ENCODE data around the gene ULK4. TPM values are rescaled to one million over a fixed set of nuclear protein-coding genes. Genes with fewer than 3 reads are reported as not detected.
"Not testable (repeated sequence)": the region's sequence is repeated elsewhere in the genome, so short reads cannot be mapped to it uniquely, and the experiment has no call there.

The ULK4 gene
- total RNA-seq, 2 donors from 2014 or later: 4.4 to 8.3 TPM

DNA sequence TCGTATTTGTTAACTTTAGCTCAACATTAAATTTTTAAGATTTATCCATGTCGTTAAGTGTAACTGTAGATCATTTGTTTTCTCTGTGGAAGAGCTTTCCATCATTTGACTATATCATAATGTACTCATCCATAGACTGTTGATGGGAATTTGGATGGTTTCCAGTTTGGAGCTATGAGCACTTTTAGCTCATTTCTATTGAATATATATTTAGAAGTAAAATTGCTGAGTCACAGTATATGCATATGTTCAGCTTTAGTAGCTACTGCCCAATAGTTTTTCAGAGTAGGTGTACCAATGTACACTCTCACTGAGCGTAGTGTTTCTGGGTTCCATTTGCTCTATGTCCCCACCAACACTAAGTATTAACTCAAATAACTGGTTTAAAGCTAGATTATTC lies 263.0 kb downstream of the ULK4 start:
- Histone ChIP-seq H3K4me1 (no peaks in the 10 kb centered on the region), H3K27me3 (no peaks in the 10 kb centered on the region), H3K27ac (no peak overlapping the region), H3K9me3 (no peaks in the 10 kb centered on the region), H3K4me3 (no peak overlapping the region), H3K36me3 (no peaks in the 10 kb centered on the region), H3K9ac (ENCODE audit: low read depth in 2 of 2, low read length in 2 of 2) (no peak overlapping the region)
- TF ChIP-seq, protein P1, sequence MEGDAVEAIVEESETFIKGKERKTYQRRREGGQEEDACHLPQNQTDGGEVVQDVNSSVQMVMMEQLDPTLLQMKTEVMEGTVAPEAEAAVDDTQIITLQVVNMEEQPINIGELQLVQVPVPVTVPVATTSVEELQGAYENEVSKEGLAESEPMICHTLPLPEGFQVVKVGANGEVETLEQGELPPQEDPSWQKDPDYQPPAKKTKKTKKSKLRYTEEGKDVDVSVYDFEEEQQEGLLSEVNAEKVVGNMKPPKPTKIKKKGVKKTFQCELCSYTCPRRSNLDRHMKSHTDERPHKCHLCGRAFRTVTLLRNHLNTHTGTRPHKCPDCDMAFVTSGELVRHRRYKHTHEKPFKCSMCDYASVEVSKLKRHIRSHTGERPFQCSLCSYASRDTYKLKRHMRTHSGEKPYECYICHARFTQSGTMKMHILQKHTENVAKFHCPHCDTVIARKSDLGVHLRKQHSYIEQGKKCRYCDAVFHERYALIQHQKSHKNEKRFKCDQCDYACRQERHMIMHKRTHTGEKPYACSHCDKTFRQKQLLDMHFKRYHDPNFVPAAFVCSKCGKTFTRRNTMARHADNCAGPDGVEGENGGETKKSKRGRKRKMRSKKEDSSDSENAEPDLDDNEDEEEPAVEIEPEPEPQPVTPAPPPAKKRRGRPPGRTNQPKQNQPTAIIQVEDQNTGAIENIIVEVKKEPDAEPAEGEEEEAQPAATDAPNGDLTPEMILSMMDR (IDR thresholded peaks at IDR 0.05): no peak
- no peak for DNase-seq
- intact Hi-C loops (cut with DNase I): no loop called here

DNA sequence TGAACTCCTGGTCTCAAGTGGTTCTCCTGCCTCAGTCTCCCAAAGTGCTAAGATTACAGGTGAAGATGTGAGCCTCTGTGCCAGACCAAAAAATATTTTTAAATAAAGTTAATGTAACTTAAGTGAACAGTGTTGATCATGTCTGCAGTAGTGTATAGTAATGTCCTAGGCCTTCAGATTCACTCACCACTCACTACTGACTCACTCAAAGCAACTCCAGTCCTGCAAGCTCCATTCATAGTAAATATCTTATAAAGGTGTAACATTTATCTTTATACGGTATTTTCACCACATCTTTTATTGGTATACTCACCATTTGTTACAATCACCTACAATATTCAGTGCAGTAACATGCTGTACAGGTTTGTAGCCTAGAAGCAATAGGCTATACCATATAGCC lies 264.2 kb downstream of the ULK4 start:
- TF ChIP-seq, protein P1 (IDR thresholded peaks at IDR 0.05): no peak
- H3K4me3 ChIP-seq: no peak overlapping the region
- DNase-seq: no peak

DNA sequence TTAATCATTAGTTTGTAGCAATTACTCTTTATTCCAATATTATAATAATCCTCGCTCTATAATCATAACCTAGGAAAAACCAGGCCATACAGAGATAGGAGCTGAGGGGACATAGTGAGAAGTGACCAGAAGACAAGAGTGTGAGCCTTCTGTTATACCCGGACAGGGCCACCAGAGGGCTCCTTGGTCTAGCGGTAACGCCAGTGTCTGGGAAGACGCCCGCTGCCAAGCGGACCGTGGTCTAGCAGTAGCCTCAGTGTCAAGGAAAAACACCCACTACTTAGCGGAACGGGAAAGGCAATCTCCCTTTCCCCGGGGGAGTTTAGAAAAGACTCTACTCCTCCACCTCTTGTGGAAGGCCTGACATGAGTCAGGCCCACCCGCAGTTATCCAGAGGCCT lies 266.1 kb downstream of the ULK4 start:
- H3K36me3 ChIP-seq; H3K27me3 ChIP-seq; H3K4me1 ChIP-seq; H3K4me3 ChIP-seq; H3K9ac ChIP-seq (ENCODE audit: low read depth in 2 of 2, low read length in 2 of 2); H3K9me3 ChIP-seq; DNase-seq; intact Hi-C loops (cut with DNase I); H3K27ac ChIP-seq: not testable (repeated sequence)

More for the DNA sequence above, 264.2 kb downstream of the ULK4 start:
- Histone ChIP-seq H3K9me3 (no peaks in the 10 kb centered on the region), H3K27me3 (no peaks in the 10 kb centered on the region), H3K4me1 (no peaks in the 10 kb centered on the region), H3K27ac (no peak overlapping the region), H3K36me3 (no peaks in the 10 kb centered on the region), H3K9ac (ENCODE audit: low read depth in 2 of 2, low read length in 2 of 2) (no peak overlapping the region)
- intact Hi-C loops (cut with DNase I): no loop called here

DNA sequence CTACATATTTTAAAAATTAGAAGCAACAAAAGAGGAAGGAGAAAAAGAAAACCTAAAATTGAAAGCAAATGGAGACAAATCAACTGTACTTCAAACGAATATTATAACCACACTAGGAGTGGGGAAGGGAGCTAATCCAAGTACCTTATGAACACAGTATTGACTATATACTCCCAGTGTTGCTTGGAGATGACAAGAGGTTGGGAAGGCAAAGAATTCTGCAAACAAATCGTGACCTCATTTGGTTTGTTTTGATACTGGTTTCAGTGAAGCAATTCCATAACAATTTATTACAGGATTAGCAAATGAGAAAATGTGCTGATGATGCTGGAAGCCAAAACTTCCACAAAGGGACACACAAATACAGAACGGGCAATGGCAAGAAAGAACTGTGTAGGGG lies 268.1 kb downstream of the ULK4 start:
- no peak for DNase-seq
- Histone ChIP-seq H3K27ac (no peak overlapping the region), H3K4me3 (no peak overlapping the region), H3K27me3 (no peaks in the 10 kb centered on the region), H3K4me1 (no peaks in the 10 kb centered on the region), H3K36me3 (no peaks in the 10 kb centered on the region), H3K9me3 (no peaks in the 10 kb centered on the region), H3K9ac (ENCODE audit: low read depth in 2 of 2, low read length in 2 of 2) (no peak overlapping the region)
- TF ChIP-seq, protein P1 (IDR thresholded peaks at IDR 0.05): no peak
- intact Hi-C loops (cut with DNase I): no loop called here

DNA sequence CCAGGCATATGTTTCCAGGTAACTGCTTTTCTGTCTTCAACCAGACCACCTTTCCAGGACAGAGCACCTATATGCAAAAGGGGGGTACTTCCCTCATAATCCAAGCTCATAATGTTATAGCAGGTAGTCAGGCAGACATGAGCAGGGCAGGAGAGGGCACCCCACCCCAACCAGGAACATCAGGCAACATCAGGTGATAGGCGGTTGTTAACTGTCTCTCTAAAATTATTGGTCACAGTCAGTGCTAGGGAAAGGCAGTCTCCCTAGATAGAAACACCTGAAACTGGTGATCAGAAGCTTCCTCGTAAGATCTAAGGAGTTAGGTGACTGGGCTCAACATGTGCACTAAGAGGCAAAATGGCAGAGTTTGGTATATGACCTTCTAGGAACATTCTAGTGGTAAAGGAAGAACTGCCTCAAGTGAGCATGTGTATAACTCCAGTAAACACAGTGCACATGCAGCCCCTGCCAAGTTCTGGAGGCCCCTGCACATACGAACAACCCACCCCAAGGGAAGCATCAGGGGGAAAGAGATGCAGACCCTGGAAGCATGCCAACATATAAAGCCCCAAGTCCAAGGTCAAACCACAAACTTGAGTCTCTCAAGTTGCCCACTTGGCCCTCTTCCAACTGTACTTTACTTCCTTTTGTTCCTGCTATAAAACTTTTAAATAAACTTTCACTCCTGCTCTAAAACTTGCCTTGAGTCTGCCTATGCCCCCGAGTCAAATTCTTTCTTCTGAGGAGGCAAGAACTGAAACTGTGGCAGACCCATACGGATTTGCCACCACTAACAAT lies 270.9 kb downstream of the ULK4 start:
- H3K36me3 ChIP-seq: no peaks in the 10 kb centered on the region
- no peaks in the 10 kb centered on the region for H3K4me1 ChIP-seq
- H3K9ac ChIP-seq (ENCODE audit: low read depth in 2 of 2, low read length in 2 of 2): no peak overlapping the region
- H3K4me3 ChIP-seq: no peak overlapping the region
- intact Hi-C loops (cut with DNase I): no loop called here
- H3K27ac ChIP-seq: no peak overlapping the region
- H3K9me3 ChIP-seq: no peaks in the 10 kb centered on the region
- TF ChIP-seq, protein P1 (IDR thresholded peaks at IDR 0.05): no peak
- DNase-seq: peak; percentile 71
- no peaks in the 10 kb centered on the region for H3K27me3 ChIP-seq

GRCh38 chr3:41688595-41689380 lies 273.1 kb downstream of the ULK4 start:
- H3K4me1 ChIP-seq: no peaks in the 10 kb centered on the region
- no peak overlapping the region for H3K9ac ChIP-seq (ENCODE audit: low read depth in 2 of 2, low read length in 2 of 2)
- H3K9me3 ChIP-seq: no peaks in the 10 kb centered on the region
- H3K4me3 ChIP-seq: no peak overlapping the region
- H3K27me3 ChIP-seq: no peaks in the 10 kb centered on the region
- H3K36me3 ChIP-seq: no peaks in the 10 kb centered on the region
- intact Hi-C loops (cut with DNase I): no loop called here
- no peak for DNase-seq
- TF ChIP-seq, protein P1 (IDR thresholded peaks at IDR 0.05): no peak
- H3K27ac ChIP-seq: no peak overlapping the region
